ENCODE data around the gene NSMF.

- TF ChIP-seq, protein P1, sequence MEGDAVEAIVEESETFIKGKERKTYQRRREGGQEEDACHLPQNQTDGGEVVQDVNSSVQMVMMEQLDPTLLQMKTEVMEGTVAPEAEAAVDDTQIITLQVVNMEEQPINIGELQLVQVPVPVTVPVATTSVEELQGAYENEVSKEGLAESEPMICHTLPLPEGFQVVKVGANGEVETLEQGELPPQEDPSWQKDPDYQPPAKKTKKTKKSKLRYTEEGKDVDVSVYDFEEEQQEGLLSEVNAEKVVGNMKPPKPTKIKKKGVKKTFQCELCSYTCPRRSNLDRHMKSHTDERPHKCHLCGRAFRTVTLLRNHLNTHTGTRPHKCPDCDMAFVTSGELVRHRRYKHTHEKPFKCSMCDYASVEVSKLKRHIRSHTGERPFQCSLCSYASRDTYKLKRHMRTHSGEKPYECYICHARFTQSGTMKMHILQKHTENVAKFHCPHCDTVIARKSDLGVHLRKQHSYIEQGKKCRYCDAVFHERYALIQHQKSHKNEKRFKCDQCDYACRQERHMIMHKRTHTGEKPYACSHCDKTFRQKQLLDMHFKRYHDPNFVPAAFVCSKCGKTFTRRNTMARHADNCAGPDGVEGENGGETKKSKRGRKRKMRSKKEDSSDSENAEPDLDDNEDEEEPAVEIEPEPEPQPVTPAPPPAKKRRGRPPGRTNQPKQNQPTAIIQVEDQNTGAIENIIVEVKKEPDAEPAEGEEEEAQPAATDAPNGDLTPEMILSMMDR (IDR thresholded peaks at IDR 0.05) = no peak
- TF ChIP-seq POLR2A (IDR thresholded peaks at IDR 0.05) (no peak), EP300 (IDR thresholded peaks at IDR 0.05) (no peak)
These were observed 12.2 kb downstream of the NSMF start for GRCh38 chr9:137446851-137447471.
